NB4 (cell line): ENCODE measurements around the gene LSM4.

Experiments used
- DNase-seq: peaks from one replicate; pipeline ENCODE4 v3.0.0; 2010; ENCODE audit warnings: low read depth
- H3K4me3 ChIP-seq: one replicate; pipeline ENCODE4 v1.5.1; 2011; ENCODE audit warnings: mild to moderate bottlenecking, low read depth, low read length, moderate library complexity
- MYC ChIP-seq: IDR thresholded peaks from 2 replicates; pipeline ENCODE4 v1.6.1; 2011; ENCODE audit warnings: low read depth, low read length
- POLR2A ChIP-seq: IDR thresholded peaks from 2 replicates; pipeline ENCODE4 v1.6.1; 2011; ENCODE audit warnings: mild to moderate bottlenecking; ENCODE audit not compliant: insufficient read length; ENCODE audit errors: extremely low read depth
- TF ChIP-seq, protein P1 (sequence below): IDR thresholded peaks from one replicate; pipeline ENCODE4 v1.5.1; 2012; ENCODE audit warnings: low read depth, low read length
- TF ChIP-seq, protein P2 (sequence below): IDR thresholded peaks from 2 replicates; pipeline ENCODE4 v1.6.1; 2011; ENCODE audit warnings: low read depth, low read length

Gene LSM4

GRCh38 chr19:18342090-18342632, 19.3 kb upstream of the LSM4 start:
- TF ChIP-seq, protein P1, sequence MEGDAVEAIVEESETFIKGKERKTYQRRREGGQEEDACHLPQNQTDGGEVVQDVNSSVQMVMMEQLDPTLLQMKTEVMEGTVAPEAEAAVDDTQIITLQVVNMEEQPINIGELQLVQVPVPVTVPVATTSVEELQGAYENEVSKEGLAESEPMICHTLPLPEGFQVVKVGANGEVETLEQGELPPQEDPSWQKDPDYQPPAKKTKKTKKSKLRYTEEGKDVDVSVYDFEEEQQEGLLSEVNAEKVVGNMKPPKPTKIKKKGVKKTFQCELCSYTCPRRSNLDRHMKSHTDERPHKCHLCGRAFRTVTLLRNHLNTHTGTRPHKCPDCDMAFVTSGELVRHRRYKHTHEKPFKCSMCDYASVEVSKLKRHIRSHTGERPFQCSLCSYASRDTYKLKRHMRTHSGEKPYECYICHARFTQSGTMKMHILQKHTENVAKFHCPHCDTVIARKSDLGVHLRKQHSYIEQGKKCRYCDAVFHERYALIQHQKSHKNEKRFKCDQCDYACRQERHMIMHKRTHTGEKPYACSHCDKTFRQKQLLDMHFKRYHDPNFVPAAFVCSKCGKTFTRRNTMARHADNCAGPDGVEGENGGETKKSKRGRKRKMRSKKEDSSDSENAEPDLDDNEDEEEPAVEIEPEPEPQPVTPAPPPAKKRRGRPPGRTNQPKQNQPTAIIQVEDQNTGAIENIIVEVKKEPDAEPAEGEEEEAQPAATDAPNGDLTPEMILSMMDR, result no peak
- TF ChIP-seq, protein P2, sequence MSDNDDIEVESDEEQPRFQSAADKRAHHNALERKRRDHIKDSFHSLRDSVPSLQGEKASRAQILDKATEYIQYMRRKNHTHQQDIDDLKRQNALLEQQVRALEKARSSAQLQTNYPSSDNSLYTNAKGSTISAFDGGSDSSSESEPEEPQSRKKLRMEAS, result no peak
- no peak for TF ChIP-seq POLR2A
- no peak for TF ChIP-seq MYC
- DNase-seq, result no peak
- no peak overlapping the region for H3K4me3 ChIP-seq

- peak; percentile 77 for TF ChIP-seq MYC
- no peak for TF ChIP-seq POLR2A
- TF ChIP-seq, protein P1, result no peak
- TF ChIP-seq, protein P2, result peak; percentile 92
- peak; percentile 87 for DNase-seq
- peak overlapping the region; percentile 61 for H3K4me3 ChIP-seq
Observed at GRCh38 chr19:18340990-18341868, 18.4 kb upstream of the LSM4 start.

GRCh38 chr19:18340190-18340989, 17.5 kb upstream of the LSM4 start, which contains the start of gene PGPEP1:
PGPEP1 (plus strand) TSS chr19:18340598; CDS start chr19:18340682, 84 bp downstream.
- DNase-seq, result peak; percentile 71
- TF ChIP-seq MYC (no peak), POLR2A (peak; percentile 51)
- TF ChIP-seq, protein P2, result no peak
- TF ChIP-seq, protein P1, result no peak
- peak within 1 kb of the TSS; percentile 61 for H3K4me3 ChIP-seq

- DNase-seq, result peak; percentile 55
- TF ChIP-seq, protein P2, result no peak
- TF ChIP-seq, protein P1, result peak; percentile 19
- TF ChIP-seq POLR2A, result no peak
- TF ChIP-seq MYC, result no peak
- no peak overlapping the region for H3K4me3 ChIP-seq
Observed at GRCh38 chr19:18339723-18340122, 16.8 kb upstream of the LSM4 start.

GRCh38 chr19:18338541-18338940, 15.7 kb upstream of the LSM4 start:
- no peak for DNase-seq
- H3K4me3 ChIP-seq, result no peak overlapping the region
- TF ChIP-seq MYC, result no peak
- TF ChIP-seq, protein P1, result no peak
- TF ChIP-seq POLR2A, result no peak
- TF ChIP-seq, protein P2, result no peak
